Endothelial cell of umbilical vein (primary cell): ENCODE data around the gene TTLL7. TPM values are rescaled to one million over a fixed set of nuclear protein-coding genes. Genes with fewer than 3 reads are reported as not detected.

ENCODE experiments used
- BruUV-seq: library from RNA; stranded (reverse); fragments of 400-500 nt; replicated peaks from 2 replicates; lab custom pipeline; 2021; lab: Mats Ljungman, UMichigan
- CTCF ChIA-PET: fragments of 300-600, 350-600 bp; sonication (Branson Sonifier 250); formaldehyde crosslinking; loops from one replicate; lab custom pipeline; 2021; ENCODE audit warnings: antibody characterized with exemption, inconsistent platforms; lab: Charles Lee
- POLR2A ChIA-PET: fragments of 300-600, 350-600 bp; sonication (Branson Sonifier 250); formaldehyde crosslinking; loops from one replicate; lab custom pipeline; 2021; ENCODE audit warnings: antibody characterized with exemption, inconsistent platforms; lab: Charles Lee
- DNase-seq: peaks from one replicate; pipeline ENCODE4 v3.0.0-alpha.2; 2011; ENCODE audit warnings: low read depth, low spot score
- FAIRE-seq: peaks from 2 replicates; lab custom pipeline; 2011; peaks lifted over from hg19 to GRCh38; lab: Jason Lieb, UNC
- H2AFZ ChIP-seq: 2 replicates; pipeline ENCODE4 v1.6.0; 2012; ENCODE audit warnings: low read depth, low read length, control low read depth, inconsistent platforms
- H3K27ac ChIP-seq: 2 replicates; pipeline ENCODE4 v1.5.1; 2011; ENCODE audit warnings: low read depth, mild to moderate bottlenecking, control low read depth, low read length, moderate library complexity; ENCODE audit not compliant: insufficient read depth
- H3K27me3 ChIP-seq, 2 experiments: 2 replicates each; pipeline versions ENCODE4 v1.6.0 to v1.6.1; 2011; ENCODE audit warnings: low read length in 2 of 2, mixed read lengths in 1 of 2; ENCODE audit not compliant: control insufficient read depth in 2 of 2, insufficient read depth in 2 of 2
- H3K36me3 ChIP-seq, 2 experiments: 2 replicates in 1 of 2; 3 replicates in 1 of 2; pipeline ENCODE4 v1.5.1; 2011; ENCODE audit warnings: low read length in 2 of 2, mild to moderate bottlenecking in 1 of 2, moderate library complexity in 1 of 2; ENCODE audit not compliant: control insufficient read depth in 2 of 2, insufficient read depth in 2 of 2; ENCODE audit errors: extremely low read depth in 1 of 2
- H3K4me1 ChIP-seq: 3 replicates; pipeline ENCODE4 v1.5.1; 2011; ENCODE audit warnings: mild to moderate bottlenecking, low read length; ENCODE audit not compliant: control insufficient read depth, insufficient read depth; ENCODE audit errors: extremely low read depth
- H3K4me2 ChIP-seq: 2 replicates; pipeline ENCODE4 v1.6.1; 2011; ENCODE audit warnings: low read length, control low read depth, mixed read lengths; ENCODE audit not compliant: insufficient read depth
- H3K4me3 ChIP-seq, 3 experiments: fragments of 200-600 bp in 1 of 3; sonication (generic), shearing (Covaris generic) in 1 of 3; replicated peaks in 1 of 3; 2 replicates each; pipeline ENCODE4 v1.5.1; 2011 to 2016; ENCODE audit warnings: control low read depth in 3 of 3, low read length in 3 of 3, mild to moderate bottlenecking in 2 of 3, inconsistent platforms in 1 of 3, low read depth in 1 of 3, moderate library complexity in 1 of 3; ENCODE audit not compliant: insufficient read depth in 1 of 3
- H3K79me2 ChIP-seq: 2 replicates; pipeline ENCODE4 v1.6.0; 2012; ENCODE audit warnings: low read length, inconsistent platforms; ENCODE audit not compliant: control insufficient read depth, insufficient read depth
- H3K9ac ChIP-seq: replicated peaks from 2 replicates; pipeline ENCODE3; 2011; ENCODE audit warnings: low read length, control low read depth; ENCODE audit not compliant: insufficient read depth; ENCODE audit errors: extremely low read depth
- H3K9me1 ChIP-seq: replicated peaks from 3 replicates; pipeline ENCODE4 v1.6.0; 2011; ENCODE audit warnings: mild to moderate bottlenecking, low read length; ENCODE audit not compliant: control insufficient read depth, insufficient read depth; ENCODE audit errors: extremely low read depth
- H3K9me3 ChIP-seq: replicated peaks from 2 replicates; pipeline ENCODE4 v1.5.1; 2012; ENCODE audit warnings: low read length, inconsistent platforms; ENCODE audit not compliant: control insufficient read depth, insufficient read depth
- H4K20me1 ChIP-seq: replicated peaks from 2 replicates; pipeline ENCODE3; 2011; ENCODE audit warnings: mild to moderate bottlenecking, low read length; ENCODE audit not compliant: control insufficient read depth, insufficient read depth; ENCODE audit errors: extremely low read depth
- EZH2 ChIP-seq: IDR thresholded peaks from 2 replicates; pipeline ENCODE4 v1.6.1; 2012; ENCODE audit warnings: borderline replicate concordance, low read depth, mild to moderate bottlenecking, moderate library complexity, low read length, inconsistent platforms; ENCODE audit not compliant: severe bottlenecking
- FOS ChIP-seq: IDR thresholded peaks from 2 replicates; pipeline ENCODE4 v1.6.1; 2011; ENCODE audit warnings: mild to moderate bottlenecking, low read length, moderate library complexity, borderline replicate concordance; ENCODE audit not compliant: insufficient read depth
- GATA2 ChIP-seq: IDR thresholded peaks from 2 replicates; pipeline ENCODE4 v1.7.0; 2011; ENCODE audit warnings: low read depth, mild to moderate bottlenecking, moderate library complexity, mixed read lengths, low read length; ENCODE audit not compliant: insufficient read length, insufficient read depth
- JUN ChIP-seq: IDR thresholded peaks from 2 replicates; pipeline ENCODE4 v1.6.1; 2011; ENCODE audit warnings: borderline replicate concordance, low read depth; ENCODE audit not compliant: insufficient read length, insufficient read depth
- MYC ChIP-seq: IDR thresholded peaks from one replicate; pipeline ENCODE4 v1.6.1; 2011; ENCODE audit warnings: mild to moderate bottlenecking, low read depth, low read length
- POLR2A ChIP-seq: IDR thresholded peaks from 2 replicates; pipeline ENCODE4 v1.6.1; 2012; ENCODE audit warnings: low read depth, mild to moderate bottlenecking, control low read depth, low read length
- POLR2AphosphoS5 ChIP-seq: IDR thresholded peaks from 2 replicates; pipeline ENCODE4 v1.6.1; 2012; ENCODE audit warnings: low read depth, mild to moderate bottlenecking, control low read depth, low read length, moderate library complexity; ENCODE audit not compliant: insufficient read depth
- dilution Hi-C: fragments of 300-500 bp; cut with MboI; formaldehyde crosslinking; loops from one replicate; pipeline ENCODE4 v1.15.0; 2019; ENCODE audit warnings: low sequenced_read_pairs; ENCODE audit not compliant: extremely low pct_ligation_motif_present
- intact Hi-C: fragments of 100-400 bp; cut with micrococcal nuclease; formaldehyde crosslinking; loops from one replicate; pipeline ENCODE4 v1.10.0; 2022
- polyA plus RNA-seq, 4 experiments: library from polyadenylated mRNA; depleted of rRNA in 3 of 4; stranded (reverse) in 3 of 4; unstranded in 1 of 4; fragments of >200 nt; gene quantifications; 2 replicates each; pipeline versions ENCODE4 v1.2.1 to v1.2.3, GENCODE V29; 2011 to 2012; ENCODE audit warnings: missing spikeins in 1 of 4
- total RNA-seq: library from RNA; stranded (reverse); gene quantifications from 2 replicates; pipeline ENCODE4 v1.2.3, GENCODE V29; 2021
- TF ChIP-seq, protein P1 (sequence below): IDR thresholded peaks from 2 replicates; pipeline ENCODE4 v1.6.1; 2011; ENCODE audit not compliant: insufficient read depth, insufficient read length
- TF ChIP-seq, protein P2 (sequence below), 2 donors: IDR thresholded peaks; 1 replicate in 1 of 2; 2 replicates in 1 of 2; pipeline ENCODE4 v1.5.1; 2011; ENCODE audit warnings: low read length in 2 of 2, mild to moderate bottlenecking in 2 of 2, moderate library complexity in 2 of 2, control low read depth in 1 of 2, inconsistent platforms in 1 of 2, low read depth in 1 of 2; ENCODE audit not compliant: insufficient read depth in 1 of 2; ENCODE audit errors: extremely low read depth in 1 of 2

Gene TTLL7
- total and polyA plus RNA-seq, 2 donors (not counting 3 experiments of a cell fraction or from before 2014, with no cell fraction given): 2.1 to 11.7 TPM

DNA sequence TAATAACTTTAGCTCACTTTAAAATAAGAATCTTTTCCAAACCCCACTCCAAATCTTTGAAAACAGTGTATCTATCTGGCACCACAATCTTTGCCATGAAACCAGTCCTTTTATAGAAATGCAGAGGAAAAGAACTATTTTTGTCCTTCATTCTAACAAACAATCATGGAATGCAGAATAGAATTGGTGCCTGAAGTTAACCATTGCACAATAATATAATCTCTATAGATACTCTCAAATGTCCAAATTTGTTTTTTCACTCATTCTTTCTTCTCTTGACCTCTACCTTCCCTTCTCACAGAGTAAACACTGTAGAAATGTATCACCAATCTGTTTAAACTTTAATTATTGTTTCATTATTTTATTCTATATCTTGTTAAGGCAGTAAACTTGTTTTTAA is 34.8 kb downstream of the TTLL7 start:
- Histone ChIP-seq H3K9ac (no peak overlapping the region), H2AFZ (no peak overlapping the region), H3K4me1 (no peaks in the 10 kb centered on the region), H3K4me2 (no peak overlapping the region), H3K9me1 (no peaks in the 10 kb centered on the region), H3K79me2 (no peaks in the 10 kb centered on the region), H3K27ac (no peak overlapping the region), H3K27me3 (no peaks in the 10 kb centered on the region), H3K4me3 (no peak overlapping the region), H3K9me3 (no peaks in the 10 kb centered on the region), H4K20me1 (no peaks in the 10 kb centered on the region), H3K36me3 (no peaks in the 10 kb centered on the region)
- ChIA-PET CTCF (no interaction called here), POLR2A (no interaction called here)
- no peak for DNase-seq
- dilution Hi-C loops (no loop called here), intact Hi-C loops (no loop called here)
- TF ChIP-seq JUN: no peak
- no peak for TF ChIP-seq POLR2AphosphoS5
- TF ChIP-seq, protein P1, sequence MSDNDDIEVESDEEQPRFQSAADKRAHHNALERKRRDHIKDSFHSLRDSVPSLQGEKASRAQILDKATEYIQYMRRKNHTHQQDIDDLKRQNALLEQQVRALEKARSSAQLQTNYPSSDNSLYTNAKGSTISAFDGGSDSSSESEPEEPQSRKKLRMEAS: no peak
- TF ChIP-seq, protein P2, sequence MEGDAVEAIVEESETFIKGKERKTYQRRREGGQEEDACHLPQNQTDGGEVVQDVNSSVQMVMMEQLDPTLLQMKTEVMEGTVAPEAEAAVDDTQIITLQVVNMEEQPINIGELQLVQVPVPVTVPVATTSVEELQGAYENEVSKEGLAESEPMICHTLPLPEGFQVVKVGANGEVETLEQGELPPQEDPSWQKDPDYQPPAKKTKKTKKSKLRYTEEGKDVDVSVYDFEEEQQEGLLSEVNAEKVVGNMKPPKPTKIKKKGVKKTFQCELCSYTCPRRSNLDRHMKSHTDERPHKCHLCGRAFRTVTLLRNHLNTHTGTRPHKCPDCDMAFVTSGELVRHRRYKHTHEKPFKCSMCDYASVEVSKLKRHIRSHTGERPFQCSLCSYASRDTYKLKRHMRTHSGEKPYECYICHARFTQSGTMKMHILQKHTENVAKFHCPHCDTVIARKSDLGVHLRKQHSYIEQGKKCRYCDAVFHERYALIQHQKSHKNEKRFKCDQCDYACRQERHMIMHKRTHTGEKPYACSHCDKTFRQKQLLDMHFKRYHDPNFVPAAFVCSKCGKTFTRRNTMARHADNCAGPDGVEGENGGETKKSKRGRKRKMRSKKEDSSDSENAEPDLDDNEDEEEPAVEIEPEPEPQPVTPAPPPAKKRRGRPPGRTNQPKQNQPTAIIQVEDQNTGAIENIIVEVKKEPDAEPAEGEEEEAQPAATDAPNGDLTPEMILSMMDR (IDR thresholded peaks at IDR 0.05; ENCODE audit: extremely low read depth in 1 of 2, insufficient read depth in 1 of 2, low read depth in 1 of 2, low read length in 2 of 2): no peak
- no peak for TF ChIP-seq POLR2A
- TF ChIP-seq MYC: no peak
- TF ChIP-seq GATA2: no peak
- no peak for TF ChIP-seq EZH2
- TF ChIP-seq FOS: no peak
- BruUV-seq: no TSS peak
- no peak for FAIRE-seq
